ENCODE data around the gene P3R3URF. TPM values are rescaled to one million over a fixed set of nuclear protein-coding genes. Genes with fewer than 3 reads are reported as not detected.

Gene P3R3URF
- polyA plus RNA-seq, 1 donor = not detected

DNA sequence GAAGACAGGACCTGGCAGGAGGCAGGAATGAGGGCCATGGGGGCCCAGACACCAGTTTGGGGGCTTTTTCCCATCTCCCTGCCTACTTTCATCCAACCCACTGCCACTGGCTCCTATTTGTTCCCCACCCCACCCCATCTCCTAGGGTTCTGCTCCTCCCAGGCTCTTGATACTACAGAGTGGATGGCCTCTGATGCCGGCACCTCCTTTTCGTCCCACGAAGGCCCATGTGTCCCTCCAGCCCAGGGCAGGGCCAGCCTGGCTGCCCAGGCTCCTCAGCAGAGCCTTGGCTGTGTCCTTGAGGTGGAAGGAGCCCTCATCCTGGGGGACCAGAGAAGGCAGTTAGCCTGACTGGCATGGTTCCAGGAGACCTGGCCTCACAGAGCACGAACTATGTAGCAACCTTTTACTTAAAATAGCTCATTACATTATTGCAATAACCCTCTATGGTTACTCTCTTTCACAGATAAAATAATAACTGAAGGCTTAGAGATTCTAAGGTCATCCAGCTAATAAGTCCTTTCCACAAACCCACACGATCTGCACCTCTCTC lies 18.4 kb upstream of the P3R3URF start:
- peaks cover 8% of the 10 kb centered on the region for H3K4me1 ChIP-seq (ENCODE audit: control insufficient read depth, insufficient read depth, low read length)
- H3K27ac ChIP-seq (ENCODE audit: low read length) = no peak overlapping the region
- no peak for DNase-seq
- no peaks in the 10 kb centered on the region for H3K9me3 ChIP-seq (ENCODE audit: control insufficient read depth, low read depth, low read length)
- WGBS (ENCODE audit: insufficient coverage, low lambda C conversion rate) = 78% methylated on average over 1 of the region's 5 CpGs
- H3K4me3 ChIP-seq (ENCODE audit: low read length) = no peak overlapping the region
- peaks cover 57% of the 10 kb centered on the region for H3K36me3 ChIP-seq (ENCODE audit: control insufficient read depth, insufficient read depth, low read length)
- H3K27me3 ChIP-seq (ENCODE audit: control insufficient read depth, insufficient read depth, low read length) = no peaks in the 10 kb centered on the region

GRCh38 chr1:46193984-46194570 lies 17.8 kb upstream of the P3R3URF start:
- no CpG with 5 or more reads among the region's 9 CpGs for WGBS (ENCODE audit: insufficient coverage, low lambda C conversion rate)
- DNase-seq = no peak
- Histone ChIP-seq H3K27me3 (ENCODE audit: control insufficient read depth, insufficient read depth, low read length) (no peaks in the 10 kb centered on the region), H3K36me3 (ENCODE audit: control insufficient read depth, insufficient read depth, low read length) (peaks cover 62% of the 10 kb centered on the region), H3K9me3 (ENCODE audit: control insufficient read depth, low read depth, low read length) (no peaks in the 10 kb centered on the region), H3K4me1 (ENCODE audit: control insufficient read depth, insufficient read depth, low read length) (peaks cover 12% of the 10 kb centered on the region), H3K27ac (ENCODE audit: low read length) (no peak overlapping the region), H3K4me3 (ENCODE audit: low read length) (no peak overlapping the region)

GRCh38 chr1:46193285-46193684 lies 17.0 kb upstream of the P3R3URF start:
- H3K36me3 ChIP-seq (ENCODE audit: control insufficient read depth, insufficient read depth, low read length) = peaks cover 67% of the 10 kb centered on the region
- H3K4me1 ChIP-seq (ENCODE audit: control insufficient read depth, insufficient read depth, low read length) = peaks cover 20% of the 10 kb centered on the region
- no CpG with 5 or more reads among the region's 7 CpGs for WGBS (ENCODE audit: insufficient coverage, low lambda C conversion rate)
- no peak for DNase-seq
- no peak overlapping the region for H3K27ac ChIP-seq (ENCODE audit: low read length)
- H3K4me3 ChIP-seq (ENCODE audit: low read length) = no peak overlapping the region
- H3K27me3 ChIP-seq (ENCODE audit: control insufficient read depth, insufficient read depth, low read length) = no peaks in the 10 kb centered on the region
- no peaks in the 10 kb centered on the region for H3K9me3 ChIP-seq (ENCODE audit: control insufficient read depth, low read depth, low read length)

GRCh38 chr1:46192171-46192570 lies 15.9 kb upstream of the P3R3URF start:
- DNase-seq = no peak
- peaks cover 71% of the 10 kb centered on the region for H3K36me3 ChIP-seq (ENCODE audit: control insufficient read depth, insufficient read depth, low read length)

GRCh38 chr1:46191033-46191701 lies 14.9 kb upstream of the P3R3URF start:
- no peak overlapping the region for H3K4me3 ChIP-seq (ENCODE audit: low read length)
- WGBS (ENCODE audit: insufficient coverage, low lambda C conversion rate) = 100% methylated on average over 1 of the region's 9 CpGs
- H3K4me1 ChIP-seq (ENCODE audit: control insufficient read depth, insufficient read depth, low read length) = peaks cover 27% of the 10 kb centered on the region
- H3K9me3 ChIP-seq (ENCODE audit: control insufficient read depth, low read depth, low read length) = no peaks in the 10 kb centered on the region
- no peaks in the 10 kb centered on the region for H3K27me3 ChIP-seq (ENCODE audit: control insufficient read depth, insufficient read depth, low read length)
- DNase-seq = no peak
- H3K27ac ChIP-seq (ENCODE audit: low read length) = no peak overlapping the region
- H3K36me3 ChIP-seq (ENCODE audit: control insufficient read depth, insufficient read depth, low read length) = peaks cover 69% of the 10 kb centered on the region

More at GRCh38 chr1:46192171-46192570, 15.9 kb upstream of the P3R3URF start:
- H3K9me3 ChIP-seq (ENCODE audit: control insufficient read depth, low read depth, low read length) = no peaks in the 10 kb centered on the region
- H3K27me3 ChIP-seq (ENCODE audit: control insufficient read depth, insufficient read depth, low read length) = no peaks in the 10 kb centered on the region
- no peak overlapping the region for H3K4me3 ChIP-seq (ENCODE audit: low read length)
- no CpG with 5 or more reads among the region's 10 CpGs for WGBS (ENCODE audit: insufficient coverage, low lambda C conversion rate)
- H3K27ac ChIP-seq (ENCODE audit: low read length) = no peak overlapping the region
- H3K4me1 ChIP-seq (ENCODE audit: control insufficient read depth, insufficient read depth, low read length) = peaks cover 24% of the 10 kb centered on the region

- Histone ChIP-seq H3K27me3 (ENCODE audit: control insufficient read depth, insufficient read depth, low read length) (no peaks in the 10 kb centered on the region), H3K27ac (ENCODE audit: low read length) (no peak overlapping the region), H3K4me3 (ENCODE audit: low read length) (no peak overlapping the region), H3K4me1 (ENCODE audit: control insufficient read depth, insufficient read depth, low read length) (peaks cover 33% of the 10 kb centered on the region), H3K9me3 (ENCODE audit: control insufficient read depth, low read depth, low read length) (no peaks in the 10 kb centered on the region), H3K36me3 (ENCODE audit: control insufficient read depth, insufficient read depth, low read length) (peaks cover 64% of the 10 kb centered on the region)
- WGBS (ENCODE audit: insufficient coverage, low lambda C conversion rate) = no CpG with 5 or more reads among the region's 3 CpGs
- no peak for DNase-seq
Measured at GRCh38 chr1:46190539-46190938, 14.3 kb upstream of the P3R3URF start.

DNA sequence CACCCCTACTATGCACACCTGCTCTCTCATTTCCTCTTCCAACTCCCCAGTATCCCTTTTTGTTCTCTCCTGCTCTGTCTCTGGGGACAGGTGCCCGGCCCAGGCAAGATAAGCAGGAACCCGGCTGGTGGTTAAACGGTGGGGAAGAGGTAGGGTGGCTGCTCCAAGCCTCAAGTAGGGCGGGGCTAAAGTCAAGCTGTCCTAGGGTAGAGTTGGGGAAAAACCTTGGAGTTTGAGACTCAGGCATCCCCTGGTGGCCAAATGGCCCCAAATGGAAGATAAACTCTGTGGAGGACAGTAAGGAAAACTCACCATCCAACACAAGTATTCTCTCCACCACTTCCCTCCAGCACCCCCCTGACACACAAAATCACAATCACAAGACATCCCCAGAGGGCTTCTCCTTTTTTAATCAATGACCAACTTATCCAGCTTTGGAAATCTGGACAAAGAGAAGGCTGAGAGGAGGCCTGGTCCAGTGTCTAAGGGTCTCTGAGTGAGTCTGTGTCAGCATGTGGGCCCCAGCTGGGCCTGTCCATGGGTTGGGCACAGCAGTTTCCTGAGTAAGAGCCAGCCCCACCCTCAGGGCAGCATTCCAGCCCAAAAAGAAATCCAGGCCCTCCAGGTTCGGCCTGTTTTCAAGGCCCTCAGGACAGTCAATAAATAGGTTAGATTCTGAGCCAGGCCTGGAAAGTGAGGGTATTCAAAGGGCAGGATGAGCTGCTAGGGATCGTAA lies 12.2 kb upstream of the P3R3URF start:
- no CpG with 5 or more reads among the region's 6 CpGs for WGBS (ENCODE audit: insufficient coverage, low lambda C conversion rate)
- Histone ChIP-seq H3K4me1 (ENCODE audit: control insufficient read depth, insufficient read depth, low read length) (peaks cover 50% of the 10 kb centered on the region), H3K36me3 (ENCODE audit: control insufficient read depth, insufficient read depth, low read length) (peaks cover 56% of the 10 kb centered on the region), H3K4me3 (ENCODE audit: low read length) (no peak overlapping the region), H3K27ac (ENCODE audit: low read length) (peak overlapping the region; percentile 60), H3K27me3 (ENCODE audit: control insufficient read depth, insufficient read depth, low read length) (no peaks in the 10 kb centered on the region), H3K9me3 (ENCODE audit: control insufficient read depth, low read depth, low read length) (no peaks in the 10 kb centered on the region)
- peak in 1 of 2 donors; percentile 50 for DNase-seq

DNA sequence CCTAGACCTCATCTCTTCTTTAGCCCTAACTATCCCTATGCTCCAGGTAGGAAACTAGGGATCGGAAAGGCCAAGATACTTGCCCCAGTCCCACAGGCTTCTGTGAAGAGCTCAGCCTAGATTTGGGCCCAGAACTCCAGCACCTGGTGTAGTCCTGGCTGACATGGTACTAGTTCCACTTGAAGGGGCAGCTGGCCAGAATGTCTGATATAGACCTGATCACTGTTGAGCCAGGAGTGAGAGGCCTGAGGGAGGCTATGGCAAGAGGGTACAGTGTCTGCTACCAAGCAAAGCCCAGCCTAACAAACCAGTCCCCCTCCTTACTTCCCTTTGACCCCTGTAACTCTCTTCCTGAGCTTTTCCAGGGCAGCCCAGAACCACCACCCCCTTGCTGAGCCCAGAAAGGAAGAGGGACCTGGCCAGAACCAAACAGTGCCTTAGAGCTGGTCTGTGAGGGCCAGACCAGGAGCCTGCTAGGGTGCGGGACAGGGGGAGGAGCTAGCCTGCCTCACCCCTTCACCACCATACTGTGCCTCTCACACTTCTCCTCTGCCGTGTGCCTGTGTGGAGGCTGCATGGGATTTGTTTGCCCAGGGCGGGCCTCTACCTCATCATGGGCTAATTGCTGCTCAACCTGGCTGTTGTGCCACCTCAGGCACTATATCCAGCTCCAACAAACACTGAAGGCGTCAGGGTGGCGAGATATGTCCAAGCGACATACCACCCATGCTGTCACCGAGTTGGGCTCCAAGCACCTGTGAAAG lies 11.0 kb upstream of the P3R3URF start:
- DNase-seq = peak in 1 of 2 donors; percentile 76
- H3K4me1 ChIP-seq (ENCODE audit: control insufficient read depth, insufficient read depth, low read length) = peaks cover 58% of the 10 kb centered on the region
- H3K27ac ChIP-seq (ENCODE audit: low read length) = peak overlapping the region; percentile 60
- no peaks in the 10 kb centered on the region for H3K9me3 ChIP-seq (ENCODE audit: control insufficient read depth, low read depth, low read length)
- no peaks in the 10 kb centered on the region for H3K27me3 ChIP-seq (ENCODE audit: control insufficient read depth, insufficient read depth, low read length)
- no peak overlapping the region for H3K4me3 ChIP-seq (ENCODE audit: low read length)
- H3K36me3 ChIP-seq (ENCODE audit: control insufficient read depth, insufficient read depth, low read length) = peaks cover 44% of the 10 kb centered on the region
- no CpG with 5 or more reads among the region's 8 CpGs for WGBS (ENCODE audit: insufficient coverage, low lambda C conversion rate)

DNA sequence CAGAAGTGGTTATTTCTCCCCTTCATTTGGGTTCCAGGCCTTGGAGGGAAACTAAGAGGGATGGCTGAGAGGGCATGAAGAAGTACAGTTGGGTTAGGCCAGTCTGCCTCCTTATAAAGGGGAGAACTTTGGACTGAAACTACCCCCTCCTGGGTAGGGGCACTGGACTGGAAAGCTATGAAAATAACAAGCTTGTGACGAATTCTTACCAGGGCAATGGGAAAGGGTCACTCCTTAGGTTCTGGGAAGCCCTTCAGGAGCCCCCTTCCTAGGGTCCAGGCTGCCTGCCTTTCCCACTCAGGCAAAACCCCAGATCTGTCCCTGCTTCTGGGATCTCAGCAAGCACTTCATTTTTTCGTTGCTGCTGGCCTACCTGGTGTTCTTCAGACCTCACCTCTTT lies 9.8 kb upstream of the P3R3URF start:
- Histone ChIP-seq H3K27me3 (ENCODE audit: control insufficient read depth, insufficient read depth, low read length) (no peaks in the 10 kb centered on the region), H3K4me1 (ENCODE audit: control insufficient read depth, insufficient read depth, low read length) (peaks cover 68% of the 10 kb centered on the region), H3K36me3 (ENCODE audit: control insufficient read depth, insufficient read depth, low read length) (peaks cover 36% of the 10 kb centered on the region), H3K27ac (ENCODE audit: low read length) (no peak overlapping the region), H3K4me3 (ENCODE audit: low read length) (no peak overlapping the region), H3K9me3 (ENCODE audit: control insufficient read depth, low read depth, low read length) (no peaks in the 10 kb centered on the region)
- no peak for DNase-seq
- WGBS (ENCODE audit: insufficient coverage, low lambda C conversion rate) = no CpG with 5 or more reads among the region's 2 CpGs

All from large intestine (tissue), 3 donors.